Thyroid gland (tissue), 4 donors: Measurements from ENCODE around the gene FAM47B. TPM values are rescaled to one million over a fixed set of nuclear protein-coding genes. Genes with fewer than 3 reads are reported as not detected.

ENCODE experiments used
- DNase-seq, 2 donors: peaks; one replicate each; pipeline ENCODE4 v3.0.0-alpha.2; 2019
- H3K27ac ChIP-seq, 3 donors: fragments of 200-600 bp; sonication (generic); 1 replicate in 2 of 3; 2 replicates in 1 of 3; pipeline ENCODE4 v1.5.1; 2016 to 2019; ENCODE audit warnings: mild to moderate bottlenecking in 1 of 3, moderate library complexity in 1 of 3
- H3K27me3 ChIP-seq: fragments of 200-600 bp; sonication (generic); one replicate; pipeline ENCODE4 v1.5.1; 2019
- H3K36me3 ChIP-seq, 2 donors: fragments of 200-600 bp; sonication (generic); one replicate each; pipeline ENCODE4 v1.5.1; 2016 to 2019
- H3K4me1 ChIP-seq, 2 donors: fragments of 200-600 bp; sonication (generic); one replicate each; pipeline ENCODE4 v1.5.1; 2017 to 2019
- H3K4me3 ChIP-seq, 3 donors: fragments of 200-600 bp; sonication (generic); replicated peaks in 1 of 3; 1 replicate in 2 of 3; 2 replicates in 1 of 3; pipeline ENCODE4 v1.5.1; 2016; ENCODE audit warnings: mild to moderate bottlenecking in 1 of 3
- H3K9me3 ChIP-seq: fragments of 200-600 bp; sonication (generic); one replicate; pipeline ENCODE4 v1.5.1; 2017
- POLR2A ChIP-seq, 2 donors: fragments of 450-650 bp; IDR thresholded peaks; one replicate each; pipeline ENCODE4 v1.6.1; 2017; ENCODE audit warnings: antibody characterized with exemption in 2 of 2, mild to moderate bottlenecking in 2 of 2, moderate library complexity in 1 of 2
- WGBS, 2 donors: methylation state at CpG; one replicate each; pipeline ENCODE4 v1.1.5; 2017; 5-methylcytosine and 5-hydroxymethylcytosine counted together
- intact Hi-C: fragments of 100-400 bp; cut with DNase I; formaldehyde crosslinking; loops from one replicate; pipeline ENCODE4 v1.15.1; 2023
- total RNA-seq, 4 donors: library from RNA; depleted of rRNA; stranded (reverse); fragments of >200 nt; gene quantifications; one replicate each; pipeline ENCODE4 v1.2.3, GENCODE V29; 2016
- TF ChIP-seq, protein P1 (sequence below), 6 experiments: fragments of 200-600 bp in 3 of 6; fragments of 450-650 bp in 3 of 6; sonication (generic) in 3 of 6; IDR thresholded peaks; one replicate each; pipeline ENCODE4 v1.5.1; 2016 to 2019; ENCODE audit warnings: antibody characterized with exemption in 6 of 6, mild to moderate bottlenecking in 2 of 6, inconsistent platforms in 1 of 6, moderate library complexity in 1 of 6

The FAM47B gene
- total RNA-seq, 4 donors from 2014 or later, result not detected

- no peak for DNase-seq
- TF ChIP-seq, protein P1, sequence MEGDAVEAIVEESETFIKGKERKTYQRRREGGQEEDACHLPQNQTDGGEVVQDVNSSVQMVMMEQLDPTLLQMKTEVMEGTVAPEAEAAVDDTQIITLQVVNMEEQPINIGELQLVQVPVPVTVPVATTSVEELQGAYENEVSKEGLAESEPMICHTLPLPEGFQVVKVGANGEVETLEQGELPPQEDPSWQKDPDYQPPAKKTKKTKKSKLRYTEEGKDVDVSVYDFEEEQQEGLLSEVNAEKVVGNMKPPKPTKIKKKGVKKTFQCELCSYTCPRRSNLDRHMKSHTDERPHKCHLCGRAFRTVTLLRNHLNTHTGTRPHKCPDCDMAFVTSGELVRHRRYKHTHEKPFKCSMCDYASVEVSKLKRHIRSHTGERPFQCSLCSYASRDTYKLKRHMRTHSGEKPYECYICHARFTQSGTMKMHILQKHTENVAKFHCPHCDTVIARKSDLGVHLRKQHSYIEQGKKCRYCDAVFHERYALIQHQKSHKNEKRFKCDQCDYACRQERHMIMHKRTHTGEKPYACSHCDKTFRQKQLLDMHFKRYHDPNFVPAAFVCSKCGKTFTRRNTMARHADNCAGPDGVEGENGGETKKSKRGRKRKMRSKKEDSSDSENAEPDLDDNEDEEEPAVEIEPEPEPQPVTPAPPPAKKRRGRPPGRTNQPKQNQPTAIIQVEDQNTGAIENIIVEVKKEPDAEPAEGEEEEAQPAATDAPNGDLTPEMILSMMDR (IDR thresholded peaks at IDR 0.05), result no peak
- TF ChIP-seq POLR2A (IDR thresholded peaks at IDR 0.05), result no peak
- Histone ChIP-seq H3K4me3 (no peak overlapping the region), H3K9me3 (no peaks in the 10 kb centered on the region), H3K36me3 (no peaks in the 10 kb centered on the region), H3K27me3 (no peaks in the 10 kb centered on the region), H3K4me1 (no peaks in the 10 kb centered on the region), H3K27ac (no peak overlapping the region)
- WGBS, 2 donors, result 61 to 76% methylated on average over 2 of the region's 2 CpGs
- intact Hi-C loops, result no loop called here
Observed at GRCh38 chrX:34909151-34909550, 33.4 kb upstream of the FAM47B start.

DNA sequence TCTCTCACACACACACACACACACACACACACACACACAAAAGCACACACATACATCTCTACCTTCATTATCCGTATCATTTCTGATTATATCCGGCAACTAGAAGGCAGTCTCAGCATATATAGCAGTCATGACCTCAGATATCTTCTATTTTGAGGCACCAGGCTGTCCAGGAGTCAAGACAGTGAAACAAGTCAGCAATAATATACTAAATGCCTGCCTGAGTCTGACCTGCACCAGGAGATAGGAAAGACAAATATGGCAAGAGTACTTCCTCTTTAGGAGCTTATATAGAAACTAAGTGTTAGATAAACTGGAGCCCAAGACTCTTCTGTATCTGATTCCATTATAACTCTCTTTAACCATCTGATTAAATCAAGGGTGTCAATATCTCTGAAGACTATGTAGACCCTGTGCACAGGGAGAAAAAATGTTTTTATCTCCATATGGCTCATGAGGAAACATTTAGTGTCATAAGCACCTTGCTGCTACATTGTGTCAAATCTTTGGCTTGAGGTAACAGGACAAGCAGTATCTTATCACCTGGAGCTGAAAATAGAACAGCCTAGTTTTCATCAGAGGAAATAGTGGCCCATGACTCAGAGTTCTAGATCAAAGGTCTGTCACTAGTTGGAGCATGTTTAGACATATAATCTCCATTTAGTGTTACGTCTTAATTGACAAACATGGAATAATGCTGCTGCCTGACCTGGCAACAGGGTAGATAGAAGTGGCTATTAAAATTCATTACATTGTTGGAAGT lies 27.0 kb upstream of the FAM47B start:
- Histone ChIP-seq H3K9me3 (no peaks in the 10 kb centered on the region), H3K4me1 (no peaks in the 10 kb centered on the region), H3K4me3 (no peak overlapping the region), H3K36me3 (no peaks in the 10 kb centered on the region), H3K27ac (no peak overlapping the region), H3K27me3 (no peaks in the 10 kb centered on the region)
- intact Hi-C loops, result no loop called here
- no peak for DNase-seq
- WGBS, 2 donors, result 83 to 93% methylated on average over 3 of the region's 3 CpGs
- TF ChIP-seq, protein P1 (IDR thresholded peaks at IDR 0.05), result no peak

GRCh38 chrX:34917146-34917545 lies 25.4 kb upstream of the FAM47B start:
- no peak for TF ChIP-seq POLR2A (IDR thresholded peaks at IDR 0.05)
- TF ChIP-seq, protein P1 (IDR thresholded peaks at IDR 0.05), result no peak
- no peak overlapping the region for H3K27ac ChIP-seq
- H3K4me3 ChIP-seq, result no peak overlapping the region
- no peaks in the 10 kb centered on the region for H3K27me3 ChIP-seq
- DNase-seq, result no peak
- intact Hi-C loops, result no loop called here
- H3K36me3 ChIP-seq, result no peaks in the 10 kb centered on the region
- 65 to 86% methylated on average over 1 of the region's 1 CpG for WGBS, 2 donors
- H3K9me3 ChIP-seq, result no peaks in the 10 kb centered on the region
- no peaks in the 10 kb centered on the region for H3K4me1 ChIP-seq

DNA sequence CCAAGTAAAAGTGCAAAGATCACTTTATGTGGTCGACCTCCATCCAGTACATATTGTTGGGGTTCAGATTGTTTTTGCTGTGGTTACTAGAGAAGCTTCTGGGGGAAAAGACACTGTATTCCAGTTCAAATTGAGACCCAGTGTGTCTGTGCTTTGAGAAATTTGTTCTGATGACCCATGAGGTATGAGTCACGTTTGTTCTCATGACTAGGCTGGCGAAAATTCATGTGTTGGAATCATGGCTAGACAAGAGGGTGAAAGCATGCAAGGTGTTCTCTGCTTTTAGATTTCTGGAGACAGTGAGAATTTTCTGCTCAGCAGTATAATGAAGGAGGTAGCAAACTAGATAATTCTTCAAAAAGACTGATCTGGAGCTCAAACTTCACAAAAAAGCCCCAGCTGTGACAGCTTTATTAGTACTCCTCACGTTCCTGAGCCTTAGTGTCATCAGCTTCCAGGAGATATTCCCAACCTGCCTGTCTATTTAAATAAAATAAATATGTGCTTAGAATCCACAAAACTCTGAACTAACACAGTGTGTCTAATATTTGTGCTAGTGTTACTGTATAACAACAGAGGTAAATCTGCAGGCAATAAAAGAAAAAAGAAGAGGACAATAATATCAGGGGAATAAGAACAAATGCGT lies 24.4 kb upstream of the FAM47B start:
- no peaks in the 10 kb centered on the region for H3K27me3 ChIP-seq
- H3K9me3 ChIP-seq, result no peaks in the 10 kb centered on the region
- no peak for TF ChIP-seq POLR2A (IDR thresholded peaks at IDR 0.05)
- TF ChIP-seq, protein P1 (IDR thresholded peaks at IDR 0.05), result no peak
- intact Hi-C loops, result no loop called here
- 58 to 72% methylated on average over 5 of the region's 5 CpGs for WGBS, 2 donors
- H3K4me3 ChIP-seq, result no peak overlapping the region
- no peaks in the 10 kb centered on the region for H3K4me1 ChIP-seq
- DNase-seq, result no peak
- no peak overlapping the region for H3K27ac ChIP-seq
- H3K36me3 ChIP-seq, result no peaks in the 10 kb centered on the region

GRCh38 chrX:34918856-34919255 lies 23.7 kb upstream of the FAM47B start:
- intact Hi-C loops, result no loop called here

More at GRCh38 chrX:34918856-34919255, 23.7 kb upstream of the FAM47B start:
- Histone ChIP-seq H3K27me3 (no peaks in the 10 kb centered on the region), H3K4me1 (no peaks in the 10 kb centered on the region), H3K36me3 (no peaks in the 10 kb centered on the region), H3K4me3 (no peak overlapping the region), H3K9me3 (no peaks in the 10 kb centered on the region), H3K27ac (no peak overlapping the region)
- 40 to 86% methylated on average over 1 of the region's 1 CpG for WGBS, 2 donors
- no peak for DNase-seq
- TF ChIP-seq POLR2A (IDR thresholded peaks at IDR 0.05), result no peak
- TF ChIP-seq, protein P1 (IDR thresholded peaks at IDR 0.05), result no peak
